GM18502 (cell line): Measurements from ENCODE around the gene CFP.

Experiments
- ATAC-seq: cut with Tn5 transposase; IDR thresholded peaks from one replicate; pipeline ENCODE4 v1.9.1; 2021; ENCODE audit warnings: mild to moderate bottlenecking; ENCODE audit not compliant: unreplicated experiment, poor library complexity

CFP gene

DNA sequence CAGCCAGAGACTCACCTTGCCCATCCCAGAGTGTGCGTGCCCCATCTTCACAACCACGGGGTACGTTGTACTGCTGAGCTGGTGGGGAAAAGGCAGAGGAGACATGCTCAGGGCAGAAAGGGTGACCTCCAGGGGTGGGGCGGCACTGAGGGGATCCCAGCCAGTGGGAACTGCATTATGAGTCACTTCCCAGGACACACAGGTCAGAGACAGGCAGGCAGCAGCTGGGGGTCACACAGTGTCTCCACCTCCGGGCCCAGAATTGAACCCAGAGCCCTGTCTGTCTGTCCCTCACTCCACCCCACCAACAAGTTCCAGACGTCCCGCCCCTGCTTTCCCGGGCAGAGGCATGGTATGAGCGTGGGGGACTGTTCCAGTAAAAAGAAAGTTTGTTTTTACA is 52.3 kb downstream of the CFP start:
- ATAC-seq: no peak

DNA sequence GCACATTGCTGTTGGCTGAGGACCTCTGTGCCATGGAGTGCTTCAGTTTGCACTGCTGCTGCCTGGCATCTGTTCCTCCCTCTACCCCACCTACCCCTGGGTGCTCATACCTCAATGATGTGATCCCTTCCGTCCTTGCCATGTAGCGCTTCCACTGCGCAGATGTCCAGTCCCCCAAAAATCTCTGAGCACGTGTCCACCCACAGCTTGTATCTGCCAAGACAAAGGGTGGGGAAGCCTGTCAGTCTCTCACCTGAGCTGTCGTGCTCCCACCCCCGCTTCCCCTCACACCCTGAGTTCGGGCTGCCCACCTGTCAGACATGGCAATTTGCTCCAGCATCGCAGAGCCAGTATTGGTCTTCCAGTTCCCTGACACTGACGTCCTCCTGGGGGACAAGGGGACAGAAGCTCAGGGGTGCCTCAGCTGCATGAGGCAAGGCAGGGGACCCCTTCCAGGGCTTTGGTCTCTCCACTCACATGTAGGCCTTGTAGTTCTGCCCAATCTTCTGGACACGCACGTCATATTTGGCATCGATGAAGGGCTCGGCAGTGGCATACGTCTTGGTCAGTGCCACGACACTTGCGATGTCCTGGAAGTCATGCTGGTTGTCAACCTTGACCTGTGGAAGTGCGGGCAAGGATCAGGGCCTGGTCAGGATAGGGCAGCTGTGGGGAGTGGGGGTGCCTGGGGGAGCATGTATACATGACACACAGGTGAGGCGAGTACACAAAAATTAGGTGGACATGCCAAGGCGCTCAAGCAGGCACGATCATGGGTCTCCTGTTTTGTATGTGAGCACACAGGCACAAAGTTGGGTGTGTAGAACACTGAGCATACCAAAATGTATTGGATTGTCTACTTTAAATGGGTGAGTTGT is 53.5 kb downstream of the CFP start:
- ATAC-seq: no peak

- ATAC-seq: no peak
These were observed 55.0 kb downstream of the CFP start for GRCh38 chrX:47574547-47575301.

DNA sequence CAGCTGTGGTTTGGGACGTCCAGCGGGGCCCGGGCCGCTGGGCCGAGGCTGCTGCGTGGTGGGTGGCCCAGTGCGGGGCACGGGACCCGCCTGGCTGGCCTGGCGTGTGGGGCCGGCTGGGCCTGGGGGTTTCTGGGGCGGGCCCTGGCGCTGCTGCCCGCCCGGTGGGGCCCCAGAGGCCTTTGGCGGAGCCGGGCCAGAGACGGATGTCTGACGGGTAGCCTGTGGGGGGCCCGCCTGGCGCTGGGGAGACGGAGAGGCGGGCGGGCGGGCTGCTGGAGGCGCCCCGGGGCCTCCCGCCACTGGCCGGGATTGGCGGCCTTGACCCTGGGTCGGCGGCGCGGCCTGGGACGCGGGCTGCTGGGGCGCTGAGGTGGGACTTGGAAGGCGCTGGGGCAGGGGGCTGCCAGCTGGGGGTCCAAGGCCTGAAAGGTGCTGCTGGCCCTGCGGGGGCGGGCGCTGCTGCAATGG is 55.6 kb downstream of the CFP start:
- no peak for ATAC-seq

- ATAC-seq: no peak
These were observed 56.2 kb downstream of the CFP start for GRCh38 chrX:47573341-47574075.
